GM12874 (cell line): ENCODE data around the gene IMP4.

Experiments used
- TF ChIP-seq, protein P1 (sequence below): IDR thresholded peaks from 2 replicates; pipeline ENCODE4 v1.5.1; 2011; ENCODE audit warnings: low read depth, mild to moderate bottlenecking, control low read depth, low read length, moderate library complexity; ENCODE audit not compliant: insufficient read depth

The IMP4 gene

DNA sequence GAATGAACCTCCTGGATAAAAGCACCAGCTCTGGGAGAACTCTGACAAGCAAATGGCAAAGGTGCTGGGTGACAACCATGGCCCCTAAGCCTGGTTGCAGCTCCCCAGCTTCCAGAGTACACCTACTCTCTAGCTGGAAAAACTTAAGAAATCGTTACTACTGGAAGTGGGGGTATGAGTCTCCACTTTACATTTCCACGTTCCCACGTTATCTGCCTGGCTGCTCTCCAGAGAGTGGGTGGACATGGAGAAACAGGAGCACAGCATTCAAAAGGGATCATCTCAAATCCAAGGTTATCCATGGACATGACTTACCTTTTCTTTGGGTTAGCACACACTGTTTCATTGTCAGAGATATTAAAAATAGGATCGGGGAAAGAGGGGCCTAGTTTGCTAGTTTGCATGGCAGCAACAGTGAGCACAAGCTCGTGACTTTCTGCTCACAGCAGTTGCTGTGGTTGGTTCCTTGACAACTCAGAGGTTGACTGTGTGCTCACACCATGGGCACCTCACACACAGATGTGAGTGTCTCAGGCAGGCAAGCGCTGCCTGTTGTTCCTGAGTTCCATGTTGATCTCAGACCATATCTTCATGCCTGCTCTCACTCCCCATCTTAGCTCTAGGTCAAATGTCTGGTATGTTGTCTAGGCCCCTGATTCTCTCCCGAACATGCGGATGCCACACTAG, 45.7 kb downstream of the IMP4 start:
- TF ChIP-seq, protein P1, sequence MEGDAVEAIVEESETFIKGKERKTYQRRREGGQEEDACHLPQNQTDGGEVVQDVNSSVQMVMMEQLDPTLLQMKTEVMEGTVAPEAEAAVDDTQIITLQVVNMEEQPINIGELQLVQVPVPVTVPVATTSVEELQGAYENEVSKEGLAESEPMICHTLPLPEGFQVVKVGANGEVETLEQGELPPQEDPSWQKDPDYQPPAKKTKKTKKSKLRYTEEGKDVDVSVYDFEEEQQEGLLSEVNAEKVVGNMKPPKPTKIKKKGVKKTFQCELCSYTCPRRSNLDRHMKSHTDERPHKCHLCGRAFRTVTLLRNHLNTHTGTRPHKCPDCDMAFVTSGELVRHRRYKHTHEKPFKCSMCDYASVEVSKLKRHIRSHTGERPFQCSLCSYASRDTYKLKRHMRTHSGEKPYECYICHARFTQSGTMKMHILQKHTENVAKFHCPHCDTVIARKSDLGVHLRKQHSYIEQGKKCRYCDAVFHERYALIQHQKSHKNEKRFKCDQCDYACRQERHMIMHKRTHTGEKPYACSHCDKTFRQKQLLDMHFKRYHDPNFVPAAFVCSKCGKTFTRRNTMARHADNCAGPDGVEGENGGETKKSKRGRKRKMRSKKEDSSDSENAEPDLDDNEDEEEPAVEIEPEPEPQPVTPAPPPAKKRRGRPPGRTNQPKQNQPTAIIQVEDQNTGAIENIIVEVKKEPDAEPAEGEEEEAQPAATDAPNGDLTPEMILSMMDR = no peak

DNA sequence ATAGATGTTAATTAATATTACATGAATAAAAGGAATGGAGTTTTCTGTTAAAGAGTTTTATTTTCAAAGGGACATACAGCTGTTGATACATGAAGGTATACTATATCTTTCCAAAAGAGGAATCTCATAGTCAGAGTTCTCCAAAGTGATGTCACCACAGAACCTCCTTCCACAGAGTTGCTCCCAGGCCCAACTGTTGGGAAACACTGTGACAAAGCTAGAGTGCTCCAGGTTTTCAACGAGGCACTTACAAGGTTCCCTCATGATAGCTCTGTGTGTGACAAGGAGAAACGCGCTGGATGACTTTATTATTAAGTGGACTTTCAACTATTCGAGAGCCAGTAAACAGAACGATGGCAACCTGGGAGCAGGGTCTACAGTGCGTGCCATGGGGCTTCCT, 46.7 kb downstream of the IMP4 start:
- TF ChIP-seq, protein P1 = no peak

DNA sequence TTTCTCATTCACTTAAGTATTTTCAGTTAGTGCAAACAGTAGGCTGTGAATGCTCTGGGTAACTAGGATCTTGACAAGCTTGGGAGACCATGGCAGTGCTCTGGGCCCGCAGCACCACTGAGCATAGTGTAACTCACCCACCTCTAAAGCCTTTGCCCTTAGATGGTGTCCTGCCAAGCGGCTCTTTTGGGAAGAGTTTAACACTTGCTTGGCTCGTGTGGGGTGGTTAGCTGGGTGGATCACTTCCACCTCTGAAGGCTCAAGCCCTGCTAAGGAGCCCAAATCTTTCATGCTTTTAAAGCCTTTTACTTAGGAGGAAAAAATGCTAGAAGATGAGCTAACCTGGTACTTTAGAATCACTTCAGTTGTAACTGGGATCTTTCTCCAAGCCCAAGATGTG, 47.1 kb downstream of the IMP4 start:
- TF ChIP-seq, protein P1 = no peak

DNA sequence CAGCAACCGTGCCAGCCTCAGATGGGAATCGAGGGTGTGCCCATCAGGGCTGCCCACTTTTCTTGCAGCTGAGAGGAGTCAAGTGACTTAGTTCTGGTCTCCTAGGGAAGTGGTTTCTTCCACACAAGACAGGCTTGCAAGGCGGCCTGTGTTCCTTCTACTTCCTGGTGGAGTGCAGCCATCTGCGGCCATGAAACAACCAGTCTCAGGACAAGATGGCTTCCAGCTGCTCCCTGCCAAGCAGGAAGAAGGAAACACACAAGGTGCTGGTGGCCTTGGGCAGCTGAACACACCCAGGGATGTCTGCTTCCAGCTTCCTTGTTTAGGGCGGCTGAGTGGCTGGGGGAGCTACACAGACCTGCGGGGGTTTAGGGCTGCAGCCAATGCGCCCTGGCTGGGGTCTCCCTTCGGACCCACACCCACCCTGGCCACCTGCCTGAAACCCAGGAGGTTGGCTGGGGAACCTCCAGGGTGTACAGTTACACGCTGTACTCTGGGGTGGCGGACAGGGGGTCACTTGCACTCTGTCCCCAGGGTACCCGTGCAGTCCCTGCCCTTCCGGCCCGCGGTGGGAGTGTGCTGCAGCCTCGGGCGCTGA, 47.9 kb downstream of the IMP4 start:
- TF ChIP-seq, protein P1 = no peak

DNA sequence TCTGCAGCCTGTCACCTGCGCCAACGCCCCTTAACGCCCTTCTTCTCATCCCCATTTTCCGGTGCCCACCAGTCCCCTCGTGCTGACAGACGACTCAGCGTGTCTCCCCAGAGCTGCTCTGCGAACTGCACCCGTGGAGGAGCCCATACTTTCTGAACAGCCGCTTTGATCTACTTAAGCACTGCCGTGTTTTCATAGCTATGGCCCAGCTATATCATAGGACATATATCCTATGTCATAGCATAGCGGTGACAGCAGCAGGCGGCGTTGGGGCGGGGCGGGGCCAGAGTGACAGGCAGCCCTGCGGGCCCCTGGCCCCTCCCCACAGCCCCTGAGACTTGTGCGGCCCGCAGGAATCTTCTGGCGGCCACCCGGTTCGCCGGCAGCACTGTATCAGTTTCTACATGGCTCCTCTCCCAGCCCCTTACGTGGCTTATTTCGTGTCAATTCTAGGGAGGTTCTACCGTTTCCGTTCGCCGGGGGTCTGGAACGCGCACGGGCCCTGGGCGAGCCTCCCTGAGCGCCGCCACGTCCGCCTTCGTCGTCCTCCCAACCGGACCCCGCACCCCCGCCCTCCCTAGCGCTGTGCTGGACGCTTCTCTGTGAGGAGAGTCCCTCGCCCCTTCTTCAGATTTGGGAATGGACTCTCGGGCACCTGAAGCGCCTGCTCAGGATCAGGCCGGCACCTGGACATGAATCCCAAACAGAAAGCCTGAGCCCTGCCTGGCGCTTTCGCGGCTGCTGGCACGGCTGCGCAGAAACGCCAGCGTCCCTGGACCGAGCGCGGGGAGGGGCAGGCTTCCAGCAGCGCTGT, 48.6 kb downstream of the IMP4 start:
- TF ChIP-seq, protein P1 = no peak

DNA sequence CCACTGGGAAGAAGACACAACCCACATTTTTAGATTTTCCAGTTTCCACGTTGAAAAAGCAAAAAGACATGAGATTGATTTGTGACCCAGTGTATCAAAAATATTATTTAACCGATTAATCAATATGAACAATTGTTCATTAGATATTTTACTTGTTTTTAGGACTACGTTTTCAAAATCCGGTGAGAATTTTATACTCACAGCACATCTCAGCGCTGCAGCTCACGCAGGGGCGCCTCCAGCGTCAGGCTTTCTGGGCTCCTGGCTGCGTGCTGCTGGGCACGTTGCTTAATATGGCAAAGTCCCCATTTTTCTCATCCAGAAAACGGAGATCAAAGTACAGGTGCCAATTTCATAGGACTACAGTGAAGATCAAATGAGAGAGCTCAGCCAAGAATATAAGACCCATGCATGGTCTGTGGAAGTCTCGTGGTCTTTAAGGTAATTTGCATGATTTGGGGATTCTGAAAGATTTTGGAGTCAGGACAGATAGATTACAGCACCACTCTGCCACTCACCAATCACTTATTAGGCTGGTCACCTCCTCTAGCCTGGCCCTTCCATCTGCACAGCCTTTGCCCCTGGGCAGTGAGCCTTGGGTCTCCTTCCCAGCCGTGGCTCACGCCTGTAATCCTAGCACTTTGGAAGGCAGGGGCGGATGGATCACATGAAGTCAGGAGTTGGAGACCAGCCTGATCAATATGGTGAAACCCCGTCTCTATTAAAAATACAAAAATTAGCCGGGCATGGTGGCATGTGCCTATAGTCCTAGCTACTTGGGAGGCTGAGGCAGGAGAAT, 49.4 kb downstream of the IMP4 start:
- TF ChIP-seq, protein P1 = no peak
